Loucy (cell line): ENCODE data around the gene FTCDNL1.

ENCODE experiments used
- EZH2phosphoT487 ChIP-seq: fragments of 200-600 bp; IDR thresholded peaks from 2 replicates; pipeline ENCODE4 v1.6.1; 2018; ENCODE audit warnings: antibody characterized with exemption, mild to moderate bottlenecking, moderate library complexity, borderline replicate concordance
- TF ChIP-seq, protein P1 (sequence below): fragments of 200-600 bp; sonication (generic); conservative IDR thresholded peaks from 2 replicates; pipeline ENCODE4 v1.5.1; 2014; ENCODE audit warnings: mild to moderate bottlenecking, antibody characterized with exemption, low read length

DNA sequence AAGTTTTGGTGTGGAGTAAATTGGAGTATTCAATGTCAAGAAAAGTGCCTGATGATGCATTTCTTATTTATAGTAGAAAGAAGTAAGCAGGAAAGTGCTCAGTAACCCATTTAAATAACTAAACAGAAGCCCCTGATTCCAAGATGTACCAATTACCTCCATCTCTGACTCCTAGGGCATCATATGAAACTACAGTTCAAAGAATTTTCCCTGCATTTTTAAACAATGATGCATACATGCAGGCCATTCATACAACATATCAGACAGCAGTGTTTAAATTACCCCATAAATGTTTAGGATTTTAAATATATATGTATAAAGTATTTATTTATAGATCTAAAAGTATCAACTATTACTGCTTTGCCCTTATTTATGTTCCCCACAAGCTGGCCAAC lies 36.2 kb downstream of the FTCDNL1 start:
- TF ChIP-seq, protein P1, sequence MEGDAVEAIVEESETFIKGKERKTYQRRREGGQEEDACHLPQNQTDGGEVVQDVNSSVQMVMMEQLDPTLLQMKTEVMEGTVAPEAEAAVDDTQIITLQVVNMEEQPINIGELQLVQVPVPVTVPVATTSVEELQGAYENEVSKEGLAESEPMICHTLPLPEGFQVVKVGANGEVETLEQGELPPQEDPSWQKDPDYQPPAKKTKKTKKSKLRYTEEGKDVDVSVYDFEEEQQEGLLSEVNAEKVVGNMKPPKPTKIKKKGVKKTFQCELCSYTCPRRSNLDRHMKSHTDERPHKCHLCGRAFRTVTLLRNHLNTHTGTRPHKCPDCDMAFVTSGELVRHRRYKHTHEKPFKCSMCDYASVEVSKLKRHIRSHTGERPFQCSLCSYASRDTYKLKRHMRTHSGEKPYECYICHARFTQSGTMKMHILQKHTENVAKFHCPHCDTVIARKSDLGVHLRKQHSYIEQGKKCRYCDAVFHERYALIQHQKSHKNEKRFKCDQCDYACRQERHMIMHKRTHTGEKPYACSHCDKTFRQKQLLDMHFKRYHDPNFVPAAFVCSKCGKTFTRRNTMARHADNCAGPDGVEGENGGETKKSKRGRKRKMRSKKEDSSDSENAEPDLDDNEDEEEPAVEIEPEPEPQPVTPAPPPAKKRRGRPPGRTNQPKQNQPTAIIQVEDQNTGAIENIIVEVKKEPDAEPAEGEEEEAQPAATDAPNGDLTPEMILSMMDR, result no peak
- TF ChIP-seq EZH2phosphoT487, result no peak
